NCI-H1930 (cell line): ENCODE data around the gene AQP5.

Experiments used
- DNase-seq, 2 experiments: peaks; one replicate each; lab custom pipeline; 2025; lab: John Stamatoyannopoulos, UW

AQP5 gene

DNA sequence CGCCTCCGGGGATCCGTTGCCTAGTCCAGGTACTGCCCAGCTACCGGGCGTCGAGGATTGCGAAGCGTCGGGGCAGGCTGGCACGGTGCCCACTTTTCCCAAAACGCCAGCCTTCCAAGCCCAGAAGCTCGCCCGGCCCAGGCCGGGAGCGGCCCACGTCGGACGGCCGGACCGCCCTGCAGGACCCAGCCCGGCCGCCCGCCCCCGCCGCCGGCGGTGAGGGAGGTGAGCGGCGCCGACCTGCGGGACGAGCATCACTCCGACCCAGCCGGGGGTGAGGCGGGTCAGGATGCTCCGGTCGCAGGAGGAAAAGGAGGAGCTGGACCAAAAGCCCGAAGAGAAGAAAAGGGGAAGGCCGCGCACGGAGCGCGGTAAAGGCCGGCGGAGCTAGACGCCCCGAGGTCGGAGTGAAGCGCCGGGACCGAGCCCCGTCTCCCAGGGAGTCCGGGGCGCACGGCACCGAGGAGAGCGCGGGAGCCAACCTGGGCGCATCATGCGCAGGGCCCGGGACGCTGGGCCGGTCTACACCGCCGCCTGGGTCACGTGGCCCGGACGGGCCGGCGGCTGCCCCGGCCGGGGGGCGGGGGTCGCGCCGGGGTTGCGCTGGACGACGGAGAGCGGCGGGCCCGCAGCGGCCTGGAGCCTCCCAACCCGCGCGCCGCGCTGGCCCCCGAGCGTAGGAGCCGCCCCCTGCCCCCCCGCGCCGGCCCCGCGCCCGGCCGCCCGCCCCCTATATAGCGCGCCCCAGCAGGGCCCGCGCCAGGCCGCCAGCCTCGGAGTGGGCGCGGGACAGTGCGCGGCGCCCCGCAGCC is at the start of gene AQP5:
Gene AQP5, plus strand, starts transcription at position 762 of the 812 bp plus-strand sequence. CDS start 146 bp downstream, outside the sequence.
- DNase-seq: no peak

DNA sequence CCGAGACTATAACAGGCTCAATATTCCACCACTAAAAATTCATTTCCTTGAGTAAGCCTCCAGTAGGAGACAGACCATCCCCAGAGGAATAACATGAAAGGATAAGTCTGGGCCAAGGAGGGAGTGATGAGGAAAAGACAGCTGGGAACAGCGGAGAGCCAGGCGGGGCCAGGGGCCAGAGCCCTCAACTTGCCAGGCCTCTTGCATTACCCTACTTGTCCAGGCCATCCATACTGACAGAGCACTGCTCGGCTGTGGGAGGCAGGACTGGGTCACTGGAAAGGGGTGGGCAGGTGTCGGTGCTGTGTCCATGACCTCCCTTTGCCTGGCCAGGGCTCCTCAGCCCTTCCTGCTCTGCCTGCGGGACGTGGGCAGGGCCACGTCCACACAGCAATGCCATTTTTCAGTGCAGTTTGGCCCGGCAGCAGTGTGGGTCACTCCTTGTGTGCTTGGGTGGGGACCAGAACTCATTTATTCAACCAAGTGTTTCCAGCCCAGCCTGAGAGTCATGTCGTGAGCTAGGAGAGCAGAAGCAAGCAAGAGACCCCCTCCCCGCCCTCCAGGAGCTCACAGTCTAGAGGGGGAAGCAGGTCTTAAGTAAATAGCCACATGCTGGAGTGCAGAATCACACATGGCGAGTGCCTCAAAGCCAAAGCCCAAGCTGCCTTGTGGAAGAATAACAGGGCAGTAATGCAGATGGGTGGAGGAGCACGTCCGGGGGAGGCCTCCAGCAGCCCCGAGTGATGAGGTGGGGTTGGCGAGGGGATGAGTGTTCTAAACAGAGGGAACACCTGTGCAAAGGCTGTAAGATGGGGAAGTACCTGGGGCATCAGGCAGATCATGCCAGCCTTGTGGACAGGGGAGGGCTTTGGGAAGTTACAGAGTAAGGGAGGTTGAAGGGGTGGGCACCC is 49.1 kb upstream of the AQP5 start:
- no peak for DNase-seq

GRCh38 chr12:49916129-49916919 is 45.3 kb upstream of the AQP5 start:
- no peak for DNase-seq

DNA sequence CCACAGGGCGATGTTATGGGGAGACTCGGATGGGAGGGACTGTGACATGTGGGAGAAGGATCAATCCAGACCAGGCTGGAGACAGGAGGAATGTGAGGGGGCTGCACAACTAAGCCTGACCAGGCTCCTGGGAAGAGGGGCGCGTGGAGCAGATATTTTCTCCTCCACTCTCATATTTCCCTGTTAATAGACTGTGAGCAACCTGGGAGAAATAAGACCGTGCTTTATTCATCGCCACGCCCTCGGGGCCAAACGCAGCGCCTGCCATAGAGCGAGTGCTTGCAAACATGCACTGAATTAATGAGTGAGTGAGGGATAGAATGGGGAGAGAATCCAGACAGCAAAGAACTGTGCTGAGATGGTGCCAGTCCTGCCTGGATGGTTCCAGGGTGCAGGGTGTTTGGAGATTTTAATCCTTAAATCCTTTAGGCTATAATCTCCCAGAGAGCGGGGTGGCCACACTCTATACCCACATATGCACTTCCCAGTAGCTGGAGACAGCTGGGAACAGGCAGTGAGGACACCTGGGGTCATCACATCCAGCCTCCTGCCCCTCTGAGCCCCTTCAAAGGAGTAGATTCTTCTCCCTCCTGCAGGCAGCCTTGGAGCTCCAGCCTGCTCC is 44.4 kb upstream of the AQP5 start:
- DNase-seq: no peak

DNA sequence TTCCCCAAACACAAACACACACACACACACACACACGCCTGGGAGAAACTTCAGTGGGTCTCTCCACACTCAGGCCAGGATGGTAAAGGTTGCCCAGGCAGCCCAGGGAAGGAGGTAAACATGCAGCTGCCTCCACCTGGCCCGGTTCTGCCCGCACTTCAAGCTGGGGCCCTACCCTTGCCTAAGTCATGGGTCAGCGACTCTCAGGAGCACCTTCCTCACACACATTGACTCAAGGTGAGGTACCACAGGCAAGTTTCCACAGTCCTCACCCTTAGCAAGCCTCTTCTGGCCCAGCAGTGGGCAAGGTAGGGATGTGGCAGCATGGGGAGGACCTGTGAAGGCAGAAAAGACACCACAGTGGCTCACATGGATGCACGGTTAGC is 43.9 kb upstream of the AQP5 start:
- no peak for DNase-seq

GRCh38 chr12:49920241-49920914 is 41.3 kb upstream of the AQP5 start:
- no peak for DNase-seq

GRCh38 chr12:49920915-49921286 is 40.8 kb upstream of the AQP5 start:
- no peak for DNase-seq

GRCh38 chr12:49921299-49921698 is 40.4 kb upstream of the AQP5 start:
- DNase-seq: no peak

GRCh38 chr12:49921936-49922335 is 39.7 kb upstream of the AQP5 start:
- no peak for DNase-seq

DNA sequence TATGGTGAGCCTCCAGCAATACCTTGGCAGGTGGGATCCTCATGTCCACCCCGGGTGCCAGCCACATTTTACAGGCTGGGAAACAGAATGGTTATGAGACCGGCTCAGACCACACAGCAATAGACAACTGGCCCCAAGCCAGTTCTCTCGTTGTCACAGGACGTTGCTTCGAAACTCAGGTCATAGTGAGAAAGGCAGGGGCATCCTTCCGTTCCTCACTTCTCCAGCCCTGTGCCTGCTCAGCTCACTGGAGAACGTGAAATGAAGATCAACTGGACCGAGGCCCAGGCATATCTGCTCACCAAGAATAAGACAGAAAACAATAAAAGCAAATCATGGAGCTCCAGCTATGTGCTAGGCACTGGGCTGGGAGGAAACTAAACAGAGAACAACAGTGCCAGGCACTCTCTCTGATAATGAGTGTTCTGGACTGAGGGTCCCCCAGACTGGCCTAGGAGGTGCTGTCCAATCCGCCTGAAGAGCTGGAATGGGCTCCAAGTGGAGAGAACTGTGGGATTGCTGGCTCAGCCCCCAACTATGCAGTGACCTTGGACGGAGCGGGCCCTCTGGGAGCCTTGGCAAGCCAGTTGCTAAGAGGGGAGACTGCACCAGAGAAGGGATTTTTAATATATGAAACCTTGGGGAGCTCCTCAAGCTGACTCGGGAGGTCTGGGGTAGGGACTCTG is 39.2 kb upstream of the AQP5 start:
- DNase-seq: no peak

DNA sequence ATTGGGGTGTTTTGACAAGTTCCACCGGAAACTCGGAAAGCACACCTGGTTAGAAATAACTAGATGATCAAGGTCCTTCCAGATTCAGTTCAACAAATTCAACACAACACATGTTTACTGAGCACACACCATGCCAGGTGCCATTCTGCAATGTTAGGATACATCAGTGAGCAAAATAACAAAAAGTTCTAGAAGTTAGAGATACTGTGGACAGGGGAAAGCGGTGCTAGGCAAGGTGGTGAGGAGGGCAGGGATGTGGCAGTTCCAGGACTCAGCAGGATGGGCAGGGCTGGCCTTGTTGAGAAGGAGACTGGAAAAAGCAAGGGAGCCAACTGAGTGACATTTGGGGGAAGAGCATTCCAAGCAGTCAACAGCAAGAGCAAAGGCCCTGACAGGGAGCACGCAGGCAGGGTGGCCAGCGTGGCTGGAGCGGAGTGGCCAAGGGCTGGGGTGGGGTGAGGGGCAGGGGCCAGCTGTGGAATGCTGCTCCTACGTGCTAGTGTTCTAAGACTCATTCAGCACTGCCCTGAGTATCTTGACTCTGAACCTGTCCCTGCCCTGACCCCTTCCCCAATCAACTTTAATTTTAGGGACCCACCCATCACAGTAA is 38.5 kb upstream of the AQP5 start:
- no peak for DNase-seq

DNA sequence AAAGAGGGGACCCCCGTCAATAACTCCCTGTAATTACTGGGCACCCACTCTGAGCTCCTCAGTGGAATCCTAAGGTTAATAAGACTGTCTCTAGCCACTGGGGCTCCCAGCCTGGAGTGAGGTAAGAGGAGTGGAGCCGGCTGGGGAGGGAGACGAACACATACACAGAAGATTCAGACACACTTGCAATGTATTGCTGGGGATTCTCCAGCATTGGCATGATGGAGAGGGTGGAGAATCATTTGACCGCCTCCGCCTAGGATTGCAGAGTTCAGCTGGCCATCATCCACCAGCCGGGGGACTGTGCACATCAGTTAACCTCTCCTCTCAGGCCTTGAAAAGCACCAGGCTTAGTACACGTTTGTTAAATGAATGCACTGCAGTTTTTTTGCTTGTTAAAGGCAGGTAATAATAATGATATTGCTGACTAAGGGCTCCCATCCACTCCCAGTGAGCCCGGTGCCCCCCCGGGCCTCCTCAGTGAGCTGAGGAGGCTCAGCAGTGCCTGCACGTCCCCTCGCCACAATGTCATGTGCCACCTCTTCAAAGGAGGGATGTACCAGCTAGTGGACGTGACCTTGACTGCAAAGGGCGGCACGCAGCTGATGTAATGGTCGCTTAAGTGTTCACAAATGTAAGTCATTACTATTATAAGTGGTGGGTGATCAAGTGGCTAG is 37.7 kb upstream of the AQP5 start:
- no peak for DNase-seq

- DNase-seq: no peak
These were observed 36.9 kb upstream of the AQP5 start for GRCh38 chr12:49924628-49925246.

DNA sequence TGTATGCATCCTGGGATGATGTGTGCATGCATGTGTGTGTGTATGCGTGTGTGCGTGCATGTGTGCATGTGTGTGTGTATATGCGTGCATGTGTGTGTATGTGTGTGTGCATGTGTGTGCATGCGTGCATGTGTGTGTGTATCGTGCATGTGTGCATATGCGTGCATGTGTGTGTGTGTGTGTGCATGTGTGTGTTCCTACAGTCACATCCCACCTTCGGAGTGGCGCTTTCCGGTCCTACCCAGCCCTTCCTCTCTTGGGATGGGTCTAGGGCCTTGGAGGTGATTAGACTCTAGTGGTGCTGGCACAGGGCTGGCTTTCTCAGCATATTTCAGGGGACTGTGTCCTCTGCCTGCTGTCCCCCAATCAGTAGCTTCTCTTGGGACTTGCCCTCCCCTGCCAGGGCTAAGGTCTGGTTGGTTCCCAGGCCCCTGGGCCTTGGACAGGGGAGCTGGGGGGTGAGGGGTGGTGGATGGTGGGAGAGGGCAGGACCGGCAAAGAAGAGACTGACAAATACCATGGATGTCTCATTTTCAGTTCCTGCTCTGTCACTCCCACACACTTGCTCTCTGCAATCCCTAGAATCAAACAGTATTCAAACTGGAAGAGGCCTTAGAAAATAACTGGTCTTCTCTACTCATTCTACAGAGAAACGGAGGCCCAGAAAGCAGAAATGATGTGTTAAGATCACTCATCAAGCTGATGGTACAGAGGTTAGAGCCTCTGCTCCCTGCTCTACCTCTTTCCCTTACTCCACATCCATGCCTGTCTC is 36.1 kb upstream of the AQP5 start:
- DNase-seq: no peak

DNA sequence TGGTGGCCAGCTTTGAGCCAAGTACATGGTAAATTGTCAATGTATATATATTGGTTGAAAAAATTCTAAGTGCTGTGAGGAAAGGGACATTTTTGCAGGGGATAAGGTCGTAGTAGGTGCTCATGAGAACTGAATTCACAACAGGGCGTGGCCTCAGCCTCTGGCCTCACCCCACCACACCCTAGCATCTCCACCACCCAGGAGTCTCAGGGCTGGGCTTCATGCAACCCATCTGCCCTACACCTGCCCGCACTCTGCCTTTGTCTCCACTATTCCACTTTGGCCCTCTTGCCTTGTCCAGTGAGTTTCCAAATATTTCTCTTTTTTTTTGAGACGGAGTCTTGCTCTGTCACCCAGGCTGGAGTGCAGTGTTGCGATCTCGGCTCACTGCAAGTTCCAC is 33.2 kb upstream of the AQP5 start:
- DNase-seq: no peak

GRCh38 chr12:49929581-49929980 is 32.1 kb upstream of the AQP5 start:
- no peak for DNase-seq

GRCh38 chr12:49930515-49931288 is 31.0 kb upstream of the AQP5 start:
- DNase-seq: no peak

DNA sequence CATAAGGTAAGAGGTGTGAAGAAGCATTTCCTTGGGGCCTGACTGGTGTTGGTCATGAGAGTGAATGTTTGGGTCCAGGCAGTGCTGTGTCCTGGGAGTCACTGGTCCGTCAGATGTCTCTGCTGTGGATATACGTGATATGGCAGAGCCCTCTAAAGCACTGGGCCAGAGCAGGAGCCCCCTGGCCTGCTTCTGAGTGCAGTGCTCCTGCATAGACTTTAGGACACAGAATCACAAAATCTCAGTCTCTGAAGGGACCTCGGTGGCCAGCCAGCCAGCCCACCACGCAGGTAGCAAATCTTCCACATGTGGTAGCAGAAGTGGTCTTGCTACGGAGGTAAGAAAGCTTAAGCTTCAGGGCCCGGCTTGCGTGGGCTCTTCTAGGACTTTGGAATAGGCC is 29.6 kb upstream of the AQP5 start:
- DNase-seq: no peak
